HepG2 (cell line): Measurements from ENCODE around the gene IFT27. TPM values are rescaled to one million over a fixed set of nuclear protein-coding genes. Genes with fewer than 3 reads are reported as not detected.

Experiments
- ATAC-seq: fragments of 200-7000 bp; cut with Tn5 transposase; 3 replicates; pipeline ENCODE4 v1.9.1; 2020; ENCODE audit warnings: mild to moderate bottlenecking, moderate library complexity
- BruUV-seq: library from RNA; stranded (reverse); fragments of 400-500 nt; replicated peaks from 2 replicates; lab custom pipeline; 2021; lab: Mats Ljungman, UMichigan
- CTCF ChIA-PET: fragments of 300-600 bp; formaldehyde crosslinking; extraction: SDS; loops from one replicate; lab custom pipeline; 2021; ENCODE audit warnings: low total read pairs, inconsistent platforms, low intra/inter-chr PET ratio; lab: Yijun Ruan, JAX
- POLR2A ChIA-PET: fragments of 350-600 bp; sonication (Branson Sonifier 250); formaldehyde crosslinking; loops from one replicate; lab custom pipeline; 2020; ENCODE audit warnings: antibody characterized with exemption, inconsistent platforms; lab: Yijun Ruan, JAX
- DNase-seq: peaks from one replicate; pipeline ENCODE4 v3.0.0-alpha.2; 2015; ENCODE audit warnings: low spot score
- FAIRE-seq: peaks from 3 replicates; lab custom pipeline; 2011; peaks lifted over from hg19 to GRCh38; lab: Jason Lieb, UNC
- H2AFZ ChIP-seq: one replicate; pipeline ENCODE4 v1.6.1; 2011; ENCODE audit warnings: low read length, inconsistent platforms
- H3K27ac ChIP-seq: fragments of 300-600 bp; 3 replicates; pipeline ENCODE4 v1.8.0; 2011; ENCODE audit warnings: mixed run types, mild to moderate bottlenecking, mixed read lengths, low read length, inconsistent platforms; ENCODE audit not compliant: insufficient read depth; ENCODE audit errors: extremely low read length
- H3K27me3 ChIP-seq, 2 experiments: fragments of 200-600 bp in 1 of 2; 2 replicates in 1 of 2; 3 replicates in 1 of 2; pipeline versions ENCODE4 v1.6.0 to v1.8.0; 2011; ENCODE audit warnings: low read length in 2 of 2, mild to moderate bottlenecking in 2 of 2, moderate library complexity in 2 of 2, inconsistent platforms in 1 of 2; ENCODE audit not compliant: insufficient read depth in 2 of 2, control insufficient read depth in 1 of 2
- H3K36me3 ChIP-seq, 2 experiments: fragments of 200-600 bp in 1 of 2; replicated peaks in 1 of 2; 2 replicates in 1 of 2; 3 replicates in 1 of 2; pipeline versions ENCODE4 v1.5.1 to v1.8.0; 2011; ENCODE audit warnings: low read length in 2 of 2, inconsistent platforms in 1 of 2; ENCODE audit not compliant: insufficient read depth in 2 of 2, control insufficient read depth in 1 of 2
- H3K4me1 ChIP-seq: 2 replicates; pipeline ENCODE4 v1.5.1; 2012; ENCODE audit warnings: low read length, inconsistent platforms; ENCODE audit not compliant: insufficient read depth
- H3K4me2 ChIP-seq: 2 replicates; pipeline ENCODE4 v1.6.0; 2011; ENCODE audit warnings: low read depth, low read length, inconsistent platforms
- H3K4me3 ChIP-seq, 3 experiments: fragments of 200-600 bp in 1 of 3; sonication (generic), shearing (Covaris generic) in 1 of 3; replicated peaks in 1 of 3; 2 replicates each; pipeline ENCODE4 v1.5.1; 2011 to 2016; ENCODE audit warnings: low read length in 3 of 3, inconsistent platforms in 2 of 3, low read depth in 2 of 3, mild to moderate bottlenecking in 2 of 3, control low read depth in 1 of 3, mixed read lengths in 1 of 3; ENCODE audit not compliant: insufficient read depth in 1 of 3
- H3K79me2 ChIP-seq: one replicate; pipeline ENCODE4 v1.6.1; 2011; ENCODE audit warnings: low read length, inconsistent platforms; ENCODE audit not compliant: insufficient read depth
- H3K9ac ChIP-seq: 2 replicates; pipeline ENCODE4 v1.6.0; 2011; ENCODE audit warnings: mild to moderate bottlenecking, low read depth, low read length, inconsistent platforms; ENCODE audit not compliant: insufficient read depth
- H3K9me3 ChIP-seq: 2 replicates; pipeline ENCODE4 v1.5.1; 2012; ENCODE audit warnings: mild to moderate bottlenecking, low read length
- H4K20me1 ChIP-seq: 2 replicates; pipeline ENCODE4 v1.6.0; 2011; ENCODE audit warnings: inconsistent platforms, mild to moderate bottlenecking, low read length, moderate library complexity; ENCODE audit not compliant: insufficient read depth
- ADNP ChIP-seq: sonication (generic); formaldehyde crosslinking; IDR thresholded peaks from 2 replicates; pipeline ENCODE4 v1.4.0; 2020; ENCODE audit warnings: missing genetic modification reagents
- DR1 ChIP-seq: sonication (generic); formaldehyde crosslinking; IDR thresholded peaks from 2 replicates; pipeline ENCODE4 v1.8.0; 2021; ENCODE audit warnings: mild to moderate bottlenecking, missing genetic modification reagents, inconsistent platforms
- MIER3 ChIP-seq: IDR thresholded peaks from 2 replicates; pipeline ENCODE4 v1.6.1; 2016; ENCODE audit warnings: missing compliant biosample characterization, borderline replicate concordance
- REST ChIP-seq, 2 experiments: IDR thresholded peaks; 2 replicates each; pipeline ENCODE4 v1.6.1; 2011 to 2012; ENCODE audit warnings: low read length in 2 of 2, borderline replicate concordance in 1 of 2, low read depth in 1 of 2, mild to moderate bottlenecking in 1 of 2, moderate library complexity in 1 of 2
- SRSF9 ChIP-seq: fragments of 200-400 bp; formaldehyde crosslinking; IDR thresholded peaks from 2 replicates; pipeline ENCODE4 v1.6.1; 2018; ENCODE audit warnings: borderline replicate concordance, mild to moderate bottlenecking, low read depth, low read length; ENCODE audit not compliant: insufficient read depth, poor library complexity, severe bottlenecking
- TCF12 ChIP-seq, 2 experiments: fragments of 450-650 bp in 1 of 2; sonication (generic) in 1 of 2; formaldehyde crosslinking in 1 of 2; IDR thresholded peaks; 2 replicates each; pipeline versions ENCODE4 v1.6.1 to v1.8.0; 2017 to 2022; ENCODE audit warnings: antibody characterized with exemption in 1 of 2, mild to moderate bottlenecking in 1 of 2, missing genetic modification reagents in 1 of 2, moderate library complexity in 1 of 2
- ZBTB44 ChIP-seq: sonication (generic); formaldehyde crosslinking; IDR thresholded peaks from 2 replicates; pipeline ENCODE4 v1.4.0; 2020; ENCODE audit warnings: missing genetic modification reagents
- ZNF513 ChIP-seq: sonication (generic); formaldehyde crosslinking; conservative IDR thresholded peaks from 2 replicates; pipeline ENCODE4 v1.5.0; 2020; ENCODE audit warnings: missing genetic modification reagents
- ZNF766 ChIP-seq: sonication (generic); formaldehyde crosslinking; IDR thresholded peaks from 2 replicates; pipeline ENCODE4 v1.5.0; 2020; ENCODE audit warnings: missing genetic modification reagents, borderline replicate concordance
- ZNF773 ChIP-seq: sonication (generic); formaldehyde crosslinking; IDR thresholded peaks from 2 replicates; pipeline ENCODE4 v1.4.0; 2020; ENCODE audit warnings: missing genetic modification reagents, borderline replicate concordance
- ZSCAN9 ChIP-seq: IDR thresholded peaks from 2 replicates; pipeline ENCODE4 v1.6.1; 2016; ENCODE audit warnings: borderline replicate concordance
- WGBS: methylation state at CpG from one replicate; pipeline ENCODE4 v1.1.6; 2017; ENCODE audit warnings: low lambda C conversion rate; 5-methylcytosine and 5-hydroxymethylcytosine counted together
- in situ Hi-C: cut with HindIII; loops from 2 replicates; pipeline ENCODE4 v1.10.0; 2017; ENCODE audit warnings: low pct_unique_long_range_greater_than_20kb; ENCODE audit not compliant: extremely low pct_ligation_motif_present
- intact Hi-C: fragments of 100-400 bp; cut with micrococcal nuclease; formaldehyde crosslinking; loops from one replicate; pipeline ENCODE4 v1.10.0; 2022; ENCODE audit not compliant: unreplicated experiment
- polyA plus RNA-seq, 8 experiments: library from polyadenylated mRNA; depleted of rRNA in 3 of 8; stranded (reverse) in 7 of 8; unstranded in 1 of 8; fragments of >200 nt; fragmentation: Illumina TruSeq in 4 of 8; extraction: Trizol in 4 of 8; gene quantifications; 2 replicates each; pipeline versions ENCODE4 v1.2.1 to v1.2.3, GENCODE V29; 2011 to 2016; ENCODE audit warnings: low read depth in 4 of 8, missing spikeins in 1 of 8, mixed read lengths in 1 of 8; ENCODE audit not compliant: insufficient read depth in 1 of 8
- total RNA-seq, 5 experiments: library from RNA; depleted of rRNA; stranded (reverse); fragments of >200 nt; fragmentation: Illumina TruSeq; extraction: Trizol; gene quantifications; 2 replicates each; pipeline ENCODE4 v1.2.3, GENCODE V29; 2016; ENCODE audit warnings: low read depth in 1 of 5
- TF ChIP-seq, protein P1 (sequence below): sonication (generic); formaldehyde crosslinking; IDR thresholded peaks from 2 replicates; pipeline ENCODE4 v1.4.0; 2020; ENCODE audit warnings: missing genetic modification reagents, low read depth, mild to moderate bottlenecking, borderline replicate concordance

IFT27 gene
- total and polyA plus RNA-seq, 2 of the 13 experiments (the other 11 are each of a cell fraction or from before 2014, with no cell fraction given): 0.25 to 0.33 TPM

DNA sequence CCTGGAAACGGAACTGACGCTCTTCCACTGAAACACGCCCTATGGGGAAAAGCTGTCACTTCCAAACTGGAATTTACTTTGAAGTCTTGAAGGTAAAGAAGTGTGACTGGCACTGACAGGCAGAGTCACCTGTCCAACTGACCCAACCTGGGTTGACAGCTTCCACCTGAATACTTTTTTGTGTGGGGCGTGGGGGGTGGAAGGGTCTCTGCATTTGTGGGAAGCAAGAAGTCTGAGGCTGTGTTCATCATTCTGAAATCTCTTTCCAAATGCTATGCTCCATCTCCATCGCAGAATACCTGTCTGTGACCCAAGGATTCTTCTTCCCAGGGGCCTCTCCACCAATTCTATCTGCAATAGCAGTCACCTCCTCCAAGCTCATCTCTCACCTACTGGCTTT lies 7.8 kb downstream of the IFT27 start:
- TF ChIP-seq, protein P1, sequence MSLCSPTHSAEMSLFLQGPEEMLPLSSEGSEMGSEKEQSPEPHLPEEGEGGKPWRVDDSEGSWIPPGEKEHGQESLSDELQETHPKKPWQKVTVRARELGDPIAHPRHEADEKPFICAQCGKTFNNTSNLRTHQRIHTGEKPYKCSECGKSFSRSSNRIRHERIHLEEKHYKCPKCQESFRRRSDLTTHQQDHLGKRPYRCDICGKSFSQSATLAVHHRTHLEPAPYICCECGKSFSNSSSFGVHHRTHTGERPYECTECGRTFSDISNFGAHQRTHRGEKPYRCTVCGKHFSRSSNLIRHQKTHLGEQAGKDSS (CRISPR knock-in tag): no peak
- TF ChIP-seq DR1: no peak
- no peak for TF ChIP-seq ZNF513 (CRISPR knock-in tag)
- no peak for TF ChIP-seq ZSCAN9 (CRISPR knock-in tag)
- TF ChIP-seq ZNF773 (CRISPR knock-in tag): no peak
- TF ChIP-seq ZNF766 (CRISPR knock-in tag): no peak
- TF ChIP-seq ZBTB44: no peak
- no peak for TF ChIP-seq REST (IDR thresholded peaks at IDR 0.05; ENCODE audit: borderline replicate concordance in 1 of 2, low read depth in 1 of 2, low read length in 2 of 2)
- TF ChIP-seq SRSF9: no peak
- TF ChIP-seq ADNP (CRISPR knock-in tag): no peak
- TF ChIP-seq MIER3 (CRISPR knock-in tag): no peak
- TF ChIP-seq TCF12 (IDR thresholded peaks at IDR 0.05): no peak
- TF ChIP-seq TCF12 (CRISPR knock-in tag; IDR thresholded peaks at IDR 0.05): no peak

More for the DNA sequence above, 7.8 kb downstream of the IFT27 start:
- no peaks in the 10 kb centered on the region for H3K9me3 ChIP-seq
- in situ Hi-C loops: no loop called here
- DNase-seq (no peak), FAIRE-seq (no peak), ATAC-seq (no peak)
- no peak overlapping the region for H3K27ac ChIP-seq
- WGBS: 5% methylated on average over 2 of the region's 5 CpGs
- no peak overlapping the region for H3K4me2 ChIP-seq
- no peaks in the 10 kb centered on the region for H4K20me1 ChIP-seq
- H3K4me3 ChIP-seq: no peak overlapping the region
- ChIA-PET POLR2A (no interaction called here), CTCF (no interaction called here)
- H3K27me3 ChIP-seq: peaks cover 4 to 56% of the 10 kb centered on the region in 2 experiments; a peak in 4 of 5 replicates
- no peaks in the 10 kb centered on the region for H3K4me1 ChIP-seq
- H3K79me2 ChIP-seq: no peaks in the 10 kb centered on the region
- no peak overlapping the region for H2AFZ ChIP-seq
- no TSS peak for BruUV-seq
- intact Hi-C loops: no loop called here
- no peaks in the 10 kb centered on the region for H3K36me3 ChIP-seq
- no peak overlapping the region for H3K9ac ChIP-seq
